CD4-positive, alpha-beta T cell (primary cell): ENCODE measurements around the gene LRRC46. TPM values are rescaled to one million over a fixed set of nuclear protein-coding genes. Genes with fewer than 3 reads are reported as not detected.

Source experiments
- ATAC-seq: fragments of 200-7000 bp; cut with Tn5 transposase; one replicate; pipeline ENCODE4 v1.10.0; 2022; ENCODE audit warnings: mild to moderate bottlenecking; ENCODE audit not compliant: poor library complexity
- CTCF ChIA-PET: fragments of 350-600 bp; sonication (Branson Sonifier 250); formaldehyde crosslinking; loops from one replicate; lab custom pipeline; 2021; ENCODE audit warnings: antibody characterized with exemption, inconsistent platforms; lab: Charles Lee
- POLR2A ChIA-PET: fragments of 350-600 bp; sonication (Branson Sonifier 250); formaldehyde crosslinking; loops from one replicate; lab custom pipeline; 2021; ENCODE audit warnings: antibody characterized with exemption, inconsistent platforms; lab: Charles Lee
- DNase-seq, 14 experiments: peaks; one replicate each; pipeline ENCODE4 v3.0.0-alpha.2; 2013 to 2020; ENCODE audit warnings: mixed read lengths in 2 of 14
- H3K27ac ChIP-seq, 2 donors: one replicate each; pipeline versions ENCODE4 v1.5.1 to v1.7.0; 2013; ENCODE audit warnings: low read length in 2 of 2, low read depth in 1 of 2, mild to moderate bottlenecking in 1 of 2
- H3K27me3 ChIP-seq, 2 experiments: 1 replicate in 1 of 2; 2 replicates in 1 of 2; pipeline versions ENCODE4 v1.6.1 to v1.7.0; 2013; ENCODE audit warnings: low read length in 2 of 2, control low read depth in 1 of 2, mild to moderate bottlenecking in 1 of 2, moderate library complexity in 1 of 2; ENCODE audit not compliant: insufficient read depth in 2 of 2, control insufficient read depth in 1 of 2
- H3K36me3 ChIP-seq: one replicate; pipeline ENCODE4 v1.6.1; 2013; ENCODE audit warnings: low read length, control low read depth; ENCODE audit not compliant: insufficient read depth
- H3K4me1 ChIP-seq: one replicate; pipeline ENCODE4 v1.6.1; 2013; ENCODE audit warnings: low read length, control low read depth; ENCODE audit not compliant: insufficient read depth
- H3K4me3 ChIP-seq: one replicate; pipeline ENCODE4 v1.5.1; 2013; ENCODE audit warnings: mild to moderate bottlenecking, low read length, moderate library complexity
- H3K9me3 ChIP-seq, 2 experiments: 1 replicate in 1 of 2; 2 replicates in 1 of 2; pipeline versions ENCODE4 v1.6.1 to v1.7.0; 2013; ENCODE audit warnings: low read length in 2 of 2, mild to moderate bottlenecking in 2 of 2, control low read depth in 1 of 2, moderate library complexity in 1 of 2; ENCODE audit not compliant: control insufficient read depth in 1 of 2, insufficient read depth in 1 of 2
- H3K27ac Mint-ChIP-seq: one replicate; pipeline ENCODE4 v1.8.0; 2020; ENCODE audit warnings: mixed read lengths
- H3K27me3 Mint-ChIP-seq: one replicate; pipeline ENCODE4 v1.8.0; 2021; ENCODE audit warnings: mixed read lengths
- H3K36me3 Mint-ChIP-seq: one replicate; pipeline ENCODE4 v1.8.0; 2021; ENCODE audit warnings: low read depth, mixed read lengths
- H3K4me1 Mint-ChIP-seq: one replicate; pipeline ENCODE4 v1.8.0; 2021; ENCODE audit warnings: low read depth, mixed read lengths
- H3K4me3 Mint-ChIP-seq: one replicate; pipeline ENCODE4 v1.8.0; 2020; ENCODE audit warnings: mild to moderate bottlenecking, mixed read lengths
- H3K9me3 Mint-ChIP-seq: one replicate; pipeline ENCODE4 v1.8.0; 2020; ENCODE audit warnings: mixed read lengths
- intact Hi-C, 2 experiments: fragments of 100-400 bp; cut with DNase I in 1 of 2; cut with micrococcal nuclease in 1 of 2; formaldehyde crosslinking; loops; one replicate each; pipeline versions ENCODE4 v1.15.1 to v1.9.0; 2023 to 2025; cut with DNase I, micrococcal nuclease
- total RNA-seq, 174 experiments: library from RNA in 2 of 174; stranded (reverse) in 2 of 174; gene quantifications; one replicate each; pipeline ENCODE4 v1.2.3 and lab custom pipeline; 2021 to 2026
- TF ChIP-seq, protein P1 (sequence below): fragments of 200-600 bp; IDR thresholded peaks from one replicate; pipeline ENCODE4 v1.8.0; 2022; ENCODE audit warnings: antibody characterized with exemption, mild to moderate bottlenecking

LRRC46 gene
- total RNA-seq, 2 experiments from 2014 or later: 0.42 to 0.85 TPM

- CTCF ChIA-PET: interaction anchor here (1.5 kb wide), 1 partner anchor 40 kb away, joined by 3 read pairs; no protein-coding TSS in a partner anchor
- H3K4me3 ChIP-seq: no peak overlapping the region
- peaks cover 3 to 7% of the 10 kb centered on the region in 2 experiments for H3K27me3 ChIP-seq
- no peaks in the 10 kb centered on the region for H3K9me3 ChIP-seq
- H3K27ac ChIP-seq: no peak overlapping the region
- H3K4me1 ChIP-seq: peaks cover 41% of the 10 kb centered on the region
- Mint-ChIP-seq H3K27me3 (peaks cover 10% of the 10 kb centered on the region), H3K36me3 (no peaks in the 10 kb centered on the region), H3K27ac (no peak overlapping the region), H3K9me3 (no peaks in the 10 kb centered on the region), H3K4me3 (peak overlapping the region; percentile 31), H3K4me1 (peaks cover 35% of the 10 kb centered on the region)
- intact Hi-C loops: no loop called here
- no peaks in the 10 kb centered on the region for H3K36me3 ChIP-seq
- POLR2A ChIA-PET: interaction anchor here (0.8 kb wide), 1 partner anchor 52 kb away, joined by 3 read pairs; the partner anchor contains the start of genes LRRC46 and MRPL10
- DNase-seq: no peak
- no peak for ATAC-seq
- TF ChIP-seq, protein P1, sequence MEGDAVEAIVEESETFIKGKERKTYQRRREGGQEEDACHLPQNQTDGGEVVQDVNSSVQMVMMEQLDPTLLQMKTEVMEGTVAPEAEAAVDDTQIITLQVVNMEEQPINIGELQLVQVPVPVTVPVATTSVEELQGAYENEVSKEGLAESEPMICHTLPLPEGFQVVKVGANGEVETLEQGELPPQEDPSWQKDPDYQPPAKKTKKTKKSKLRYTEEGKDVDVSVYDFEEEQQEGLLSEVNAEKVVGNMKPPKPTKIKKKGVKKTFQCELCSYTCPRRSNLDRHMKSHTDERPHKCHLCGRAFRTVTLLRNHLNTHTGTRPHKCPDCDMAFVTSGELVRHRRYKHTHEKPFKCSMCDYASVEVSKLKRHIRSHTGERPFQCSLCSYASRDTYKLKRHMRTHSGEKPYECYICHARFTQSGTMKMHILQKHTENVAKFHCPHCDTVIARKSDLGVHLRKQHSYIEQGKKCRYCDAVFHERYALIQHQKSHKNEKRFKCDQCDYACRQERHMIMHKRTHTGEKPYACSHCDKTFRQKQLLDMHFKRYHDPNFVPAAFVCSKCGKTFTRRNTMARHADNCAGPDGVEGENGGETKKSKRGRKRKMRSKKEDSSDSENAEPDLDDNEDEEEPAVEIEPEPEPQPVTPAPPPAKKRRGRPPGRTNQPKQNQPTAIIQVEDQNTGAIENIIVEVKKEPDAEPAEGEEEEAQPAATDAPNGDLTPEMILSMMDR: no peak
Measured at GRCh38 chr17:47882695-47883588, 51.5 kb downstream of the LRRC46 start.

DNA sequence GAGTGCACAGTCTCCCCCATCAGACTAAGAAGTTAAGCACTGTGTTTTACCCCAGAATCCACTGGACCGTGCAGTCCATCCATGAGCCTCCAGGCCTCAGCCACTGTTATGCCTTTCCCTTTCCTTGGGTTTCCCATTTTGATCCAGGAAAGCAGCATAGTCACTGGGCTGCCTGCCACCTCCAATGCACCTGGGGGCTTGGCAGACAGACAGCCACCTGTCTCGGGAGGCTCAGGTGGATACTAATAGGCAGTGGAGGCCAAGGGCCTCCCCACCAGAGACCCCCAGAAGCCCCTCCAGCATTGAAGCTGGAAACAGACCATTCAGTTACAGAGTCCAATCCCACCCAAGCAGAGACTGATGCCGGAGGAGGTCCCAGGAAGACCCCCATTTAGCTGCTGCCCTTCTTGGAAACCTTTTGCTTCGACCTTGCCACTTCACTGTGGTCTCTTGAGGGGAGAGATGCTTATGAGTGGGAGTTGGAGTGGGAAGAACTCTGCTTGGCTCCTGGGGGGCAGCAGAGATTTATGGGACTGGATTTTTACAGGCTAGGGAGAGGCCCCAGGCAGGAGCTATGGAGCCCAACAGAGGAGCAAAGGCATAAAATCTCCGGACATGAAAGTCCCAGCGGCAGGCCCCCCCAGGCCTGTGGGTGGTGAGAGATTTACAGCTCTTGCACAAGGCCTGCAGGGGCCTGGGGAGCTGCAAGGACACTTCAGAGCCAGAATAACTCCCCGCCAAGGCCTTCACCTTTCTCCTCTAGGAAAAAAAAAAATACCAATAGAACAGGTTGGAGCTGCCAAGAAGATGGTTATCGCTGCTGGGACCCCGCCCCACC lies 52.3 kb downstream of the LRRC46 start:
- Histone ChIP-seq H3K27me3 (peaks cover 0 to 2% of the 10 kb centered on the region in 2 experiments), H3K4me3 (no peak overlapping the region), H3K4me1 (peaks cover 41% of the 10 kb centered on the region), H3K27ac (no peak overlapping the region), H3K36me3 (no peaks in the 10 kb centered on the region), H3K9me3 (no peaks in the 10 kb centered on the region)
- Mint-ChIP-seq H3K4me1 (peaks cover 35% of the 10 kb centered on the region), H3K4me3 (peak overlapping the region; percentile 31), H3K36me3 (no peaks in the 10 kb centered on the region), H3K27me3 (peaks cover 5% of the 10 kb centered on the region), H3K9me3 (no peaks in the 10 kb centered on the region), H3K27ac (no peak overlapping the region)
- TF ChIP-seq, protein P1: no peak
- CTCF ChIA-PET: interaction anchor here (1.9 kb wide), 2 partner anchors 36 to 41 kb away, joined by 6 to 10 read pairs; no protein-coding TSS in a partner anchor
- ATAC-seq: no peak
- no peak for DNase-seq
- POLR2A ChIA-PET: interaction anchor here (0.8 to 3.3 kb wide), 5 partner anchors 12 to 87 kb away, joined by 3 to 14 read pairs (median 3); partner anchors contain the start of genes CDK5RAP3, LRRC46, MRPL10 and SCRN2
- intact Hi-C loops: no loop called here

GRCh38 chr17:47884427-47884740 lies 52.9 kb downstream of the LRRC46 start:
- no peak for ATAC-seq
- Mint-ChIP-seq H3K27me3 (no peaks in the 10 kb centered on the region), H3K9me3 (no peaks in the 10 kb centered on the region), H3K4me3 (no peak overlapping the region), H3K4me1 (peaks cover 35% of the 10 kb centered on the region), H3K36me3 (no peaks in the 10 kb centered on the region), H3K27ac (no peak overlapping the region)
- TF ChIP-seq, protein P1: no peak
- intact Hi-C loops: no loop called here
- H3K9me3 ChIP-seq: no peaks in the 10 kb centered on the region
- ChIA-PET CTCF (interaction anchor here (1.9 kb wide), 2 partner anchors 37 to 41 kb away, joined by 6 to 10 read pairs; no protein-coding TSS in a partner anchor), POLR2A (interaction anchor here (1.0 to 3.3 kb wide), 4 partner anchors 11 to 86 kb away, joined by 3 to 14 read pairs (median 4); partner anchors contain the start of genes CDK5RAP3, SCRN2 and SP2)
- no peak for DNase-seq
- no peak overlapping the region for H3K27ac ChIP-seq
- peaks cover 41% of the 10 kb centered on the region for H3K4me1 ChIP-seq
- no peak overlapping the region for H3K4me3 ChIP-seq
- no peaks in the 10 kb centered on the region for H3K36me3 ChIP-seq
- no peaks in the 10 kb centered on the region for H3K27me3 ChIP-seq
